ENCODE data around the gene GSK3B. TPM values are rescaled to one million over a fixed set of nuclear protein-coding genes. Genes with fewer than 3 reads are reported as not detected.
A peak's percentile ranks its signal among the peaks of the same experiment; 100 is the strongest.

Gene GSK3B
- total RNA-seq, 1 donor from 2014 or later = 35.7 TPM

- Mint-ChIP-seq H3K27me3 (ENCODE audit: low read depth) (no peaks in the 10 kb centered on the region), H3K4me1 (ENCODE audit: low read depth) (peaks cover 2% of the 10 kb centered on the region), H3K36me3 (ENCODE audit: low read depth) (peaks cover 4% of the 10 kb centered on the region), H3K4me3 (ENCODE audit: low read depth) (no peak overlapping the region), H3K27ac (no peak overlapping the region), H3K9me3 (no peaks in the 10 kb centered on the region)
- intact Hi-C loops (cut with micrococcal nuclease) = no loop called here
- no peak for DNase-seq (ENCODE audit: low spot score)
These were observed 164.0 kb downstream of the GSK3B start for GRCh38 chr3:119930286-119930685.

GRCh38 chr3:119927190-119927589 lies 167.1 kb downstream of the GSK3B start:
- H3K27ac Mint-ChIP-seq = no peak overlapping the region
- no peak for DNase-seq (ENCODE audit: low spot score)
- intact Hi-C loops (cut with micrococcal nuclease) = no loop called here
- no peaks in the 10 kb centered on the region for H3K36me3 Mint-ChIP-seq (ENCODE audit: low read depth)
- no peaks in the 10 kb centered on the region for H3K9me3 Mint-ChIP-seq
- H3K4me3 Mint-ChIP-seq (ENCODE audit: low read depth) = no peak overlapping the region
- no peaks in the 10 kb centered on the region for H3K4me1 Mint-ChIP-seq (ENCODE audit: low read depth)
- H3K27me3 Mint-ChIP-seq (ENCODE audit: low read depth) = no peaks in the 10 kb centered on the region

DNA sequence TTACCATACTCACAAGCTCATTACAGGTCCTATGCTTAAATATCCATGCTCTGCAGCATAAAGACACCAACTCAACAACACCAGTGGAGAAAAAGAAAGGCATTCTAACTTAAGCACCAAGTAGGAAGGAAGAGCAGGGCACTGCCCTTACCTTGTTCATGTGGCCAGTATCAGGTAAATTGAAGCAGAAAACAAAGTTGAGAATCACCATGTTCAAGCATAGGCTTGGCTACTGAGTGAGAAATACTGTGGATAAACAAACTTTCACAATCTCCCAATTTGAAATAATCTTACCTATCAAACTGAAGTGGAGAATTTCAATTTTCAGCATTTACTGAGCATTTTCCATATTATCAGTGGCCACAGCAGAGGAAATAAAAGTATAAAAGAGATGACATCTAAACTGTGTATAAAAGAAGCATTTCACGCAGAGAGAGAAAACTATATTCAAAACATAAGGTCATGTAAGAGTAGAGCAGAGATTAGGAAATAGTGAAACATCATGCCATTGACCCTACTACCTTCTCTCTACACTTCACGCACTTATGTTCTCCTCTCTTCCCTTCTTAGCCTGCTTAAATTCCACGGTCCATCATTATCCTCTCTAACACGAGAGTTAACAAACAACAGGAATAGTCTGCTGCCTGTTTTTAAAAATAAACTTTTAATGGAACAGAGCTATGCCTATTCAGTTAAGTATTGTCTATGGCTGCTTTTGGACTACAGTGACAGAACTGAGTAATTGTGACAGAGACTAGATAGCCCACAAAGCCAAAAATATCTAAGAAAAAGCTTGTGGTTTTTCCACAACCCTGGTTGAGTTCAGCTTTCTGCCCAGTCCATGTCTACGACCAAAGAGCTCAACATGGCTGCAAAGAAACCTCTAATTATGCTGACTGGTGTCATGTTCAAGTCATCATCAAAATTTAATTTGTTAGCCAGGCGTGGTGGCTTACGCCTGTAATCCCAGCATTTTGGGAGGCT lies 169.8 kb downstream of the GSK3B start:
- H3K9me3 Mint-ChIP-seq = no peaks in the 10 kb centered on the region
- no peak overlapping the region for H3K4me3 Mint-ChIP-seq (ENCODE audit: low read depth)
- intact Hi-C loops (cut with micrococcal nuclease) = no loop called here
- H3K4me1 Mint-ChIP-seq (ENCODE audit: low read depth) = peaks cover 4% of the 10 kb centered on the region
- H3K27me3 Mint-ChIP-seq (ENCODE audit: low read depth) = no peaks in the 10 kb centered on the region
- H3K27ac Mint-ChIP-seq = no peak overlapping the region
- no peak for DNase-seq (ENCODE audit: low spot score)
- peaks cover 15% of the 10 kb centered on the region for H3K36me3 Mint-ChIP-seq (ENCODE audit: low read depth)

GRCh38 chr3:119918992-119919933 lies 175.0 kb downstream of the GSK3B start:
- no peak overlapping the region for H3K27ac Mint-ChIP-seq
- peaks cover 11% of the 10 kb centered on the region for H3K4me1 Mint-ChIP-seq (ENCODE audit: low read depth)
- no peaks in the 10 kb centered on the region for H3K9me3 Mint-ChIP-seq
- no peak for DNase-seq (ENCODE audit: low spot score)
- no peak overlapping the region for H3K4me3 Mint-ChIP-seq (ENCODE audit: low read depth)
- peaks cover 2% of the 10 kb centered on the region for H3K27me3 Mint-ChIP-seq (ENCODE audit: low read depth)
- intact Hi-C loops (cut with micrococcal nuclease) = no loop called here
- H3K36me3 Mint-ChIP-seq (ENCODE audit: low read depth) = peaks cover 31% of the 10 kb centered on the region

DNA sequence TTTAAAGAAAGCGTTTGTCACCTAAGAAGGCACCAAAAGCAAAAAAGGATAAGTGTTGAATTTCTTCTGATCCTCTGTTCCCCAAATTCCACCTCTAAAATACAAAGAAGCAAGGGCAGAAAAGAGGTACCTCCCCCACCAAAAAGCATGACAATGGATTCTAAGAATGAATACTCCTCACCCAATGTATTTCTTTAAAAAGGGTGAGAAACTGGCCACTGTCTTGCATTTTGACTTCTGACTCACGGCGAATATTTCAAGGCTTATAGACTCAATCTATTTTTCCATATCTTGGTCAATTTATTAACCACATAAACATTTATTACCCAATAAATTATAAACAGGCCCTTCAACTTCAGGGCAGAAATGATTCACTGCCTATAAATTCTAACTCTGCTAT lies 181.2 kb downstream of the GSK3B start:
- no peak overlapping the region for H3K27ac Mint-ChIP-seq
- intact Hi-C loops (cut with micrococcal nuclease) = loop anchor here (5.0 kb wide), 1 partner anchor 434 kb away; the partner anchor contains the start of gene LRRC58
- DNase-seq (ENCODE audit: low spot score) = no peak
- peaks cover 21% of the 10 kb centered on the region for H3K4me1 Mint-ChIP-seq (ENCODE audit: low read depth)
- no peak overlapping the region for H3K4me3 Mint-ChIP-seq (ENCODE audit: low read depth)
- H3K36me3 Mint-ChIP-seq (ENCODE audit: low read depth) = peaks cover 48% of the 10 kb centered on the region
- no peaks in the 10 kb centered on the region for H3K9me3 Mint-ChIP-seq
- peaks cover 2% of the 10 kb centered on the region for H3K27me3 Mint-ChIP-seq (ENCODE audit: low read depth)

GRCh38 chr3:119912220-119912619 lies 182.0 kb downstream of the GSK3B start:
- Mint-ChIP-seq H3K4me3 (ENCODE audit: low read depth) (no peak overlapping the region), H3K27ac (peak overlapping the region; percentile 75), H3K9me3 (no peaks in the 10 kb centered on the region), H3K27me3 (ENCODE audit: low read depth) (peaks cover 2% of the 10 kb centered on the region), H3K4me1 (ENCODE audit: low read depth) (peaks cover 21% of the 10 kb centered on the region), H3K36me3 (ENCODE audit: low read depth) (peaks cover 48% of the 10 kb centered on the region)
- DNase-seq (ENCODE audit: low spot score) = no peak
- intact Hi-C loops (cut with micrococcal nuclease) = loop anchor here (1.0 to 5.0 kb wide), 3 partner anchors 25 to 435 kb away; partner anchors contain the start of gene LRRC58

GRCh38 chr3:119911748-119912147 lies 182.5 kb downstream of the GSK3B start:
- no peak for DNase-seq (ENCODE audit: low spot score)
- intact Hi-C loops (cut with micrococcal nuclease) = loop anchor here (1.0 to 5.0 kb wide), 3 partner anchors 26 to 436 kb away; partner anchors contain the start of gene LRRC58
- Mint-ChIP-seq H3K36me3 (ENCODE audit: low read depth) (peaks cover 46% of the 10 kb centered on the region), H3K4me1 (ENCODE audit: low read depth) (peaks cover 21% of the 10 kb centered on the region), H3K9me3 (no peaks in the 10 kb centered on the region), H3K4me3 (ENCODE audit: low read depth) (no peak overlapping the region), H3K27me3 (ENCODE audit: low read depth) (peaks cover 2% of the 10 kb centered on the region), H3K27ac (peak overlapping the region; percentile 75)

GRCh38 chr3:119902061-119902460 lies 192.2 kb downstream of the GSK3B start:
- Mint-ChIP-seq H3K27me3 (ENCODE audit: low read depth) (no peaks in the 10 kb centered on the region), H3K36me3 (ENCODE audit: low read depth) (peaks cover 20% of the 10 kb centered on the region), H3K27ac (no peak overlapping the region), H3K9me3 (no peaks in the 10 kb centered on the region), H3K4me1 (ENCODE audit: low read depth) (peaks cover 1% of the 10 kb centered on the region), H3K4me3 (ENCODE audit: low read depth) (no peak overlapping the region)
- DNase-seq (ENCODE audit: low spot score) = no peak
- intact Hi-C loops (cut with micrococcal nuclease) = no loop called here

- peaks cover 17% of the 10 kb centered on the region for H3K36me3 Mint-ChIP-seq (ENCODE audit: low read depth)
- H3K27ac Mint-ChIP-seq = no peak overlapping the region
- intact Hi-C loops (cut with micrococcal nuclease) = no loop called here
- H3K9me3 Mint-ChIP-seq = no peaks in the 10 kb centered on the region
- H3K27me3 Mint-ChIP-seq (ENCODE audit: low read depth) = no peaks in the 10 kb centered on the region
- no peak for DNase-seq (ENCODE audit: low spot score)
- peaks cover 1% of the 10 kb centered on the region for H3K4me1 Mint-ChIP-seq (ENCODE audit: low read depth)
- no peak overlapping the region for H3K4me3 Mint-ChIP-seq (ENCODE audit: low read depth)
These were observed 193.1 kb downstream of the GSK3B start for GRCh38 chr3:119901148-119901547.

DNA sequence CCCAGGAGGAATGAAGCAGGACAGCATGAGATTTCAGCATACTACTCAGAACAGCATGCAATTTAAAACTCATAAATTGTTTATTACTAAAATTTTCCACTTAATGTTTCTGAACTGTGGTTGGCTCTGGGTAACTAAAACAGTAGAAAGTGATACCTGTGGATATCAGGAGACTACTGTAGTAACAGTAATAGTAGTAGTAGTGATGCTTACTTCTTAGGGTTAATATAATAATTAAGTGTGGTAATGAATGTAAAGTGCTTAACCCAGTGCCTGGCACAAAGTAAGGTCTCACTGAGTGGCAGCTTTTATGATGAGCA lies 195.1 kb downstream of the GSK3B start:
- H3K27me3 Mint-ChIP-seq (ENCODE audit: low read depth) = no peaks in the 10 kb centered on the region
- no peaks in the 10 kb centered on the region for H3K9me3 Mint-ChIP-seq
- intact Hi-C loops (cut with micrococcal nuclease) = no loop called here
- H3K4me3 Mint-ChIP-seq (ENCODE audit: low read depth) = no peak overlapping the region
- no peak for DNase-seq (ENCODE audit: low spot score)
- no peak overlapping the region for H3K27ac Mint-ChIP-seq
- no peaks in the 10 kb centered on the region for H3K4me1 Mint-ChIP-seq (ENCODE audit: low read depth)
- H3K36me3 Mint-ChIP-seq (ENCODE audit: low read depth) = peaks cover 19% of the 10 kb centered on the region

GRCh38 chr3:119898478-119899191 lies 195.6 kb downstream of the GSK3B start:
- Mint-ChIP-seq H3K9me3 (no peaks in the 10 kb centered on the region), H3K27ac (no peak overlapping the region), H3K36me3 (ENCODE audit: low read depth) (peaks cover 17% of the 10 kb centered on the region), H3K27me3 (ENCODE audit: low read depth) (no peaks in the 10 kb centered on the region), H3K4me3 (ENCODE audit: low read depth) (no peak overlapping the region), H3K4me1 (ENCODE audit: low read depth) (no peaks in the 10 kb centered on the region)
- no peak for DNase-seq (ENCODE audit: low spot score)
- intact Hi-C loops (cut with micrococcal nuclease) = no loop called here

DNA sequence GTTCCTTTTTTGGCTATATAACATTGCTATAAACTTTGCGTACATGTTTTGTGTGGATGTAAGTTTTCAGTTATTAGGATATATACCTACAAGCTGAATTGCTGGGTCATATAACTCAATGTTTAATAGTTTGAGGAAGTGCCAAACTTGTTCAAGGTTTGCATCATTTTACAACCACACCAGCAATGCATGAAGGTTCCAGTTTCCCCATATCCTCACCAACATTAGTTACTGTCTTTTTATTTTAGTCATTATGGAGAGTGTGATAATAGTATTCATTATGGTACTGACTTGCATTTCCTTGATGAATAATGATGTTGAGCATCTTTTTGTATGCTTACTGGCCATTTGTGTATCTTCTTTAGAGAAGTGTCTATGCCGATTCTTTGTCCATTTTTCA lies 200.1 kb downstream of the GSK3B start:
- H3K36me3 Mint-ChIP-seq (ENCODE audit: low read depth) = peaks cover 29% of the 10 kb centered on the region
- peaks cover 2% of the 10 kb centered on the region for H3K4me1 Mint-ChIP-seq (ENCODE audit: low read depth)
- peaks cover 5% of the 10 kb centered on the region for H3K9me3 Mint-ChIP-seq
- no peak overlapping the region for H3K27ac Mint-ChIP-seq
- intact Hi-C loops (cut with micrococcal nuclease) = loop anchor here (5.0 kb wide), 2 partner anchors 288 to 453 kb away; partner anchors contain the start of gene LRRC58
- no peaks in the 10 kb centered on the region for H3K27me3 Mint-ChIP-seq (ENCODE audit: low read depth)
- no peak for DNase-seq (ENCODE audit: low spot score)
- no peak overlapping the region for H3K4me3 Mint-ChIP-seq (ENCODE audit: low read depth)

Data from activated T-helper 2 cell treated with anti-CD3 and anti-CD28 coated beads, Interferon-gamma antibody, Interleukin-2, Interleukin-4, amounts not matched to agents 10 μg/mL and 5 μg/mL and 100 μg/mL, durations not matched to agents 14 hours and 24 hours and 36 hours (primary cell).